Hepatocyte (in vitro differentiated cells): ENCODE data around the gene PLXNC1. TPM values are rescaled to one million over a fixed set of nuclear protein-coding genes. Genes with fewer than 3 reads are reported as not detected.

Experiments
- DNase-seq: peaks from one replicate; pipeline ENCODE4 v3.0.0-alpha.2; 2016; ENCODE audit warnings: low spot score
- H2AFZ ChIP-seq: fragments of 200-600 bp; sonication (generic); 2 replicates; pipeline ENCODE4 v1.6.0; 2016; ENCODE audit warnings: antibody characterized with exemption, mild to moderate bottlenecking
- H3K27ac ChIP-seq: fragments of 200-600 bp; sonication (generic); 2 replicates; pipeline ENCODE4 v1.5.1; 2016; ENCODE audit warnings: mild to moderate bottlenecking
- H3K27me3 ChIP-seq: fragments of 200-600 bp; sonication (generic); 2 replicates; pipeline ENCODE4 v1.6.1; 2016
- H3K36me3 ChIP-seq: fragments of 200-600 bp; sonication (generic); replicated peaks from 2 replicates; pipeline ENCODE4 v1.5.1; 2016; ENCODE audit warnings: low read depth; ENCODE audit not compliant: insufficient read depth
- H3K4me1 ChIP-seq: fragments of 200-600 bp; sonication (generic); 2 replicates; pipeline ENCODE4 v1.5.1; 2016; ENCODE audit warnings: mild to moderate bottlenecking, moderate library complexity; ENCODE audit not compliant: insufficient read depth
- H3K4me2 ChIP-seq: fragments of 200-600 bp; sonication (generic); 2 replicates; pipeline ENCODE4 v1.6.0; 2016
- H3K4me3 ChIP-seq: fragments of 200-600 bp; sonication (generic); 2 replicates; pipeline ENCODE4 v1.5.1; 2016; ENCODE audit warnings: mild to moderate bottlenecking
- H3K79me2 ChIP-seq: fragments of 200-600 bp; sonication (generic); 2 replicates; pipeline ENCODE4 v1.6.0; 2017; ENCODE audit warnings: mild to moderate bottlenecking
- H3K9me2 ChIP-seq: fragments of 200-600 bp; sonication (generic); replicated peaks from 2 replicates; pipeline ENCODE4 v1.6.0; 2017; ENCODE audit warnings: mild to moderate bottlenecking; ENCODE audit not compliant: insufficient read depth
- H3K9me3 ChIP-seq: fragments of 200-600 bp; sonication (generic); 2 replicates; pipeline ENCODE4 v1.5.1; 2016; ENCODE audit warnings: low read depth, mild to moderate bottlenecking
- H4K20me1 ChIP-seq: fragments of 200-600 bp; sonication (generic); 2 replicates; pipeline ENCODE4 v1.6.0; 2016; ENCODE audit warnings: mild to moderate bottlenecking; ENCODE audit not compliant: insufficient read depth, poor library complexity, severe bottlenecking
- EZH2 ChIP-seq: fragments of 200-600 bp; sonication (generic); IDR thresholded peaks from 2 replicates; pipeline ENCODE4 v1.6.1; 2016; ENCODE audit warnings: antibody characterized with exemption, mild to moderate bottlenecking, borderline replicate concordance
- EZH2phosphoT487 ChIP-seq: fragments of 200-600 bp; sonication (generic); IDR thresholded peaks from one replicate; pipeline ENCODE4 v1.6.1; 2018; ENCODE audit warnings: antibody characterized with exemption, mild to moderate bottlenecking, low read depth, moderate library complexity; ENCODE audit not compliant: unreplicated experiment, severe bottlenecking
- WGBS: methylation state at CpG from one replicate; pipeline ENCODE4 v1.1.6; 2016; ENCODE audit warnings: low lambda C conversion rate; ENCODE audit errors: missing lambda C conversion rate; 5-methylcytosine and 5-hydroxymethylcytosine counted together
- polyA plus RNA-seq: library from polyadenylated mRNA; unstranded; fragments of >200 nt; fragmentation: Nextera tagmentation; extraction: Ambion mirVana; gene quantifications from 2 replicates; pipeline ENCODE4 v1.2.1, GENCODE V29; 2016
- total RNA-seq: library from RNA; depleted of rRNA; stranded (reverse); fragments of >200 nt; gene quantifications from 2 replicates; pipeline ENCODE4 v1.2.3, GENCODE V29; 2014
- TF ChIP-seq, protein P1 (sequence below): fragments of 200-600 bp; sonication (generic); IDR thresholded peaks from 2 replicates; pipeline ENCODE4 v1.5.1; 2016; ENCODE audit warnings: antibody characterized with exemption, mild to moderate bottlenecking; ENCODE audit not compliant: poor library complexity

Gene PLXNC1
- total and polyA plus RNA-seq, 2 experiments from 2014 or later, result 6.7 to 23.2 TPM

DNA sequence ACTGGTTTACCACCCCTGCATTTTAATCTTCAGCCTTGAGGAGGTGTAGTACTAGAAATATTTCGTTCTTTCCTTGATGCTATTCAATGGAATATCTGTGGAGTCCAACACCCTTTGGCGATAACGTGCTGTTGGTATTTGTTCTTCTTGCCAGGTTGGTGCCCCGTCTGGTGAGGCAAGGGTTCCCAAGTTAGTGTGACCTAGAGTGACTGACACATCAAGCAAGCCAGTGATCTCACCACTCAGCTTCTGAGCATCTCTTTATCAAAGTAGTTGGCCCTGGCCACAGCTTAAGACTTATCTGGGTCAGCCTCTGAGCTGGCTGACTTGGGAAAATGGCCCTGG, 60.2 kb downstream of the PLXNC1 start:
- Histone ChIP-seq H2AFZ (no peak overlapping the region), H3K79me2 (no peaks in the 10 kb centered on the region), H3K9me2 (no peaks in the 10 kb centered on the region), H3K4me2 (no peak overlapping the region), H3K9me3 (no peaks in the 10 kb centered on the region), H4K20me1 (no peaks in the 10 kb centered on the region), H3K4me1 (peaks cover 5% of the 10 kb centered on the region), H3K4me3 (no peak overlapping the region), H3K27ac (no peak overlapping the region), H3K36me3 (no peaks in the 10 kb centered on the region), H3K27me3 (no peaks in the 10 kb centered on the region)
- WGBS, result 93% methylated on average over 4 of the region's 4 CpGs
- DNase-seq, result no peak
- TF ChIP-seq EZH2phosphoT487 (no peak), EZH2 (no peak)
- TF ChIP-seq, protein P1, sequence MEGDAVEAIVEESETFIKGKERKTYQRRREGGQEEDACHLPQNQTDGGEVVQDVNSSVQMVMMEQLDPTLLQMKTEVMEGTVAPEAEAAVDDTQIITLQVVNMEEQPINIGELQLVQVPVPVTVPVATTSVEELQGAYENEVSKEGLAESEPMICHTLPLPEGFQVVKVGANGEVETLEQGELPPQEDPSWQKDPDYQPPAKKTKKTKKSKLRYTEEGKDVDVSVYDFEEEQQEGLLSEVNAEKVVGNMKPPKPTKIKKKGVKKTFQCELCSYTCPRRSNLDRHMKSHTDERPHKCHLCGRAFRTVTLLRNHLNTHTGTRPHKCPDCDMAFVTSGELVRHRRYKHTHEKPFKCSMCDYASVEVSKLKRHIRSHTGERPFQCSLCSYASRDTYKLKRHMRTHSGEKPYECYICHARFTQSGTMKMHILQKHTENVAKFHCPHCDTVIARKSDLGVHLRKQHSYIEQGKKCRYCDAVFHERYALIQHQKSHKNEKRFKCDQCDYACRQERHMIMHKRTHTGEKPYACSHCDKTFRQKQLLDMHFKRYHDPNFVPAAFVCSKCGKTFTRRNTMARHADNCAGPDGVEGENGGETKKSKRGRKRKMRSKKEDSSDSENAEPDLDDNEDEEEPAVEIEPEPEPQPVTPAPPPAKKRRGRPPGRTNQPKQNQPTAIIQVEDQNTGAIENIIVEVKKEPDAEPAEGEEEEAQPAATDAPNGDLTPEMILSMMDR, result no peak

DNA sequence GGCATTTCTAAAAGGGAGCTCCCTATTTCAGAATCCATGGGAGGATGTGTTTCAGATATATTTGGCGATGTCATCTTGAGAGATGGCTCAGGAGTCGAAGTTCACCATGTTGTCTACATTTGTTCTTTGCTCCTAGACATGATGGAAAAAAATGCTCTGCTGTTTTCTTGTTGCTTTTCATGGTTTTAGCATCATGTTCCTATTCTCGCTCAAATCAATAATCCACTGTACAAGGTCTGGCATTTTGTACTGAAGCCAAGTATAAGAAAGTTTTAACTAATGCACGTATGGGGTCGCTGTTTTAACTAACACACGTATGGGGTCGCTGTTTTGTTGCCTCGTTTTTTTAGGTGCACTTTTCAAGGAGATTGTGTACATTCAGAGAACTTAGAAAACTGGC, 60.9 kb downstream of the PLXNC1 start:
- Histone ChIP-seq H3K36me3 (no peaks in the 10 kb centered on the region), H3K27me3 (no peaks in the 10 kb centered on the region), H3K9me2 (no peaks in the 10 kb centered on the region), H3K4me2 (no peak overlapping the region), H3K4me1 (peaks cover 5% of the 10 kb centered on the region), H3K4me3 (no peak overlapping the region), H3K27ac (no peak overlapping the region), H4K20me1 (no peaks in the 10 kb centered on the region), H3K9me3 (no peaks in the 10 kb centered on the region), H3K79me2 (no peaks in the 10 kb centered on the region), H2AFZ (no peak overlapping the region)
- no peak for DNase-seq
- TF ChIP-seq EZH2phosphoT487, result no peak
- WGBS, result 78% methylated on average over 8 of the region's 8 CpGs

DNA sequence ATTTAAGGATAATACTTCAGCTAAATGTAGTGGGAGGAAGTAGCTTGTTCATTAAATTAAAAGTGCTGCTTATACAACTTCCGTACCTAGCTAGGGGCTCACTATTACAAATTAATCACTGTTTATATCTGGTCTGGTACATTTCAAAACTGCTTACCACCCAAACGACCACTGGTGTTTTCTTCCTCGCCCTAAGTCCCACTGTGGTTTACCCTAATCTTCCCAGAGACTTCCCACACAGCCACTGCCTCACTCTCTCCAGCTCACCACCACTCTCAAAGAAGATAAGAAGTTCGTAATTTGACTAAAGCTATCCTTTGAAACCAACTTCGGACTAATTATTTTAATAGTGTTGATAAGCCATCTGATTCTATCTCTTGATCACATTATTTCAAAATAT, 62.6 kb downstream of the PLXNC1 start:
- Histone ChIP-seq H3K27ac (no peak overlapping the region), H3K36me3 (no peaks in the 10 kb centered on the region), H3K9me2 (no peaks in the 10 kb centered on the region), H3K27me3 (no peaks in the 10 kb centered on the region), H3K4me2 (no peak overlapping the region), H2AFZ (no peak overlapping the region), H3K4me1 (no peaks in the 10 kb centered on the region), H3K79me2 (no peaks in the 10 kb centered on the region), H3K9me3 (no peaks in the 10 kb centered on the region), H4K20me1 (no peaks in the 10 kb centered on the region), H3K4me3 (no peak overlapping the region)
- TF ChIP-seq EZH2phosphoT487 (no peak), EZH2 (no peak)
- TF ChIP-seq, protein P1, result no peak
- WGBS, result 48% methylated on average over 5 of the region's 5 CpGs
- no peak for DNase-seq

DNA sequence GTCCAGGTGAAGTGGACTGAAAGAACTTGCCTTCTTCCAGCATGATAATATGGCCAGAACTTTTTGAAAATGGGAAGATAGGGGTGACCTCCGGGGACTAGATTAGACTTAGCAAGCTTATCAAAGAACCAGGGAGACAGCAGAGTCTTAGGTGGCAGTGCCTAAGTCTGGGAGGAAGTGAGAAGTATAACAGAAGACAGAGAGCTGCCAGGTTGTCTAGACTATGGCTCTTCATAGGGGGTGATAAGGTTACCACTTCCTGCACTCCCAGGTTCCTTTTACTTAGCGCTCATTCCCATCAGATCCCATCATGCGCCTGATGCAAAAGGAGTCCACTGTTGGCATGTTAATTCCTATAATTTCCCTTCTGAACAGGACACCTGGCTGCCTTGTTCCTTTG, 69.9 kb downstream of the PLXNC1 start:
- WGBS, result 88% methylated on average over 3 of the region's 3 CpGs
- no peaks in the 10 kb centered on the region for H3K4me1 ChIP-seq
- no peaks in the 10 kb centered on the region for H3K9me3 ChIP-seq
- H3K27me3 ChIP-seq, result peaks cover 5% of the 10 kb centered on the region
- H3K27ac ChIP-seq, result no peak overlapping the region
- H3K36me3 ChIP-seq, result no peaks in the 10 kb centered on the region
- no peaks in the 10 kb centered on the region for H4K20me1 ChIP-seq
- H3K9me2 ChIP-seq, result no peaks in the 10 kb centered on the region
- H2AFZ ChIP-seq, result no peak overlapping the region
- no peak for DNase-seq
- no peaks in the 10 kb centered on the region for H3K79me2 ChIP-seq
- H3K4me2 ChIP-seq, result no peak overlapping the region
- no peak overlapping the region for H3K4me3 ChIP-seq
- TF ChIP-seq, protein P1, result no peak
- TF ChIP-seq EZH2 (no peak), EZH2phosphoT487 (no peak)
